Measurements from ENCODE around the gene AFF2. TPM values are rescaled to one million over a fixed set of nuclear protein-coding genes. Genes with fewer than 3 reads are reported as not detected.

AFF2 gene
- total RNA-seq, 1 experiment from 2014 or later = 0.05 TPM

DNA sequence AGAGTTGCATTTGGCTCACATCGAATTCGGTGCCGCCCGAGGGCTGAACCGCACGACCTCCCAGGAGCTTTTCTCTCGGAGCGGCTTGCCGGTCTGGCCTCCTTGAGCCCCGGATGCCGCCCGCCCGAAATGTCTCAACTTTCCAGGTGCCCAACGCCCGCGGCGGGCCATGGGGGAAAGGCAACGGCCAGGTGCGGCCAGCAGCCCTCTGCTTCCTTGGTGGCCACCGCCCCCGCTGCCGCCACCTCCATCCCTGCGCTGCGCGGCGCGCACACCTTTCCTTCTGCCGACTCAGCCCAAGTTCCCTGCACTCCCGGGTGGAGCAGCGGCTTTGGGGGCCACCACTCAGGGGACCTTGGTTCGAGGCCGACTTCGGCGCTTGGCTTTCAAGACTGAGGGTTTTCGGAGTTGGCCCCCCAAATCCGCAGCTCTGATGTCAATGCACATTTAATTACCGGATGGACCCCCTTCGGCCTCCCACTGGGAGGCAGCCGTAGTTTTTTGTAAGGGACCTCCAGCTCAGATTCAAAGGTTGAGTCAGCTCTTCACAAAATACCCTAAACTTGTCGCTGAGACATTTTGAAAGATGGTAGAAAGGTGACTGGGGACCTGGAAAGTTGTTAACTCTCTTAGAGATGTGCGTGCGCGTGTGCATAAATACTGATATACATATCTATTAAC lies 1.1 kb downstream of the AFF2 start:
- no peak for ATAC-seq
- Histone ChIP-seq H4K20me1 (ENCODE audit: insufficient read depth) (no peaks in the 10 kb centered on the region), H3K9me3 (ENCODE audit: control insufficient read depth in 1 of 2, insufficient read depth in 1 of 2, low read depth in 1 of 2, low read length in 2 of 2) (no peaks in the 10 kb centered on the region), H3K4me2 (ENCODE audit: low read length) (no peak overlapping the region), H3K4me1 (ENCODE audit: control insufficient read depth in 1 of 2, insufficient read depth in 2 of 2, low read length in 2 of 2) (no peaks in the 10 kb centered on the region), H3K9ac (ENCODE audit: low read length) (no peak overlapping the region), H3K79me2 (ENCODE audit: insufficient read depth, low read length) (no peaks in the 10 kb centered on the region), H3K9me2 (ENCODE audit: insufficient read depth) (no peaks in the 10 kb centered on the region), H3K27ac (ENCODE audit: low read depth, low read length) (no peak overlapping the region), H3K27me3 (ENCODE audit: insufficient read depth, low read length) (no peaks in the 10 kb centered on the region), H3K4me3 (replicated peaks in 1 of 2; ENCODE audit: low read depth in 1 of 2, low read length in 2 of 2) (no peak overlapping the region), H3K36me3 (ENCODE audit: control insufficient read depth in 1 of 2, insufficient read depth in 2 of 2, low read length in 2 of 2) (no peaks in the 10 kb centered on the region), H2AFZ (ENCODE audit: low read depth, low read length, poor library complexity, severe bottlenecking) (no peak overlapping the region)
- no TSS peak for BruUV-seq (replicated peaks)
- intact Hi-C loops (cut with micrococcal nuclease) = no loop called here
- no peak for DNase-seq (ENCODE audit: low read depth, low spot score)
- CTCF ChIA-PET = no interaction called here
- POLR2A ChIA-PET = no interaction called here
- no peak for TF ChIP-seq ELF1 (IDR thresholded peaks at IDR 0.05; ENCODE audit: borderline replicate concordance, low read depth)
- no peak for TF ChIP-seq CEBPB (IDR thresholded peaks at IDR 0.05; ENCODE audit: low read depth)
- TF ChIP-seq POLR2A (IDR thresholded peaks at IDR 0.05; ENCODE audit: borderline replicate concordance, extremely low read depth, insufficient read depth, insufficient read length) = no peak
- no peak for TF ChIP-seq ZNF274 (IDR thresholded peaks at IDR 0.05; ENCODE audit: low read depth, low read length)
- TF ChIP-seq EZH2phosphoT487 (IDR thresholded peaks at IDR 0.05; ENCODE audit: borderline replicate concordance) = no peak
- TF ChIP-seq, protein P1, sequence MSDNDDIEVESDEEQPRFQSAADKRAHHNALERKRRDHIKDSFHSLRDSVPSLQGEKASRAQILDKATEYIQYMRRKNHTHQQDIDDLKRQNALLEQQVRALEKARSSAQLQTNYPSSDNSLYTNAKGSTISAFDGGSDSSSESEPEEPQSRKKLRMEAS (IDR thresholded peaks at IDR 0.05) = no peak
- TF ChIP-seq JUND (IDR thresholded peaks at IDR 0.05) = no peak
- TF ChIP-seq YY1 (IDR thresholded peaks at IDR 0.05; ENCODE audit: extremely low read depth, insufficient replicate concordance, low read depth, low read length) = no peak
- no peak for TF ChIP-seq EZH2 (IDR thresholded peaks at IDR 0.05)
- no peak for TF ChIP-seq EGR1 (IDR thresholded peaks at IDR 0.05; ENCODE audit: low read depth)
- no peak for TF ChIP-seq SP1 (IDR thresholded peaks at IDR 0.05; ENCODE audit: low read depth)
- TF ChIP-seq SRF (IDR thresholded peaks at IDR 0.05; ENCODE audit: low read depth) = no peak
- no peak for TF ChIP-seq RAD21 (IDR thresholded peaks at IDR 0.05; ENCODE audit: low read depth)
- TF ChIP-seq, protein P2, sequence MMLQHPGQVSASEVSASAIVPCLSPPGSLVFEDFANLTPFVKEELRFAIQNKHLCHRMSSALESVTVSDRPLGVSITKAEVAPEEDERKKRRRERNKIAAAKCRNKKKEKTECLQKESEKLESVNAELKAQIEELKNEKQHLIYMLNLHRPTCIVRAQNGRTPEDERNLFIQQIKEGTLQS (IDR thresholded peaks at IDR 0.05) = no peak
- TF ChIP-seq POLR2AphosphoS5 (IDR thresholded peaks at IDR 0.05; ENCODE audit: low read depth, low read length) = no peak
- RAD21 ChIA-PET (ENCODE audit: low non-redundant PET in 1 of 2, low total read pairs in 2 of 2, uncharacterized antibody in 2 of 2, unreplicated experiment in 2 of 2) = no interaction called here

Data from HCT116 (cell line).